Measurements from ENCODE around the gene ACBD4.

The ACBD4 gene

GRCh38 chr17:45128331-45128730 lies 7.2 kb upstream of the ACBD4 start:
- H3K27ac ChIP-seq = no peak overlapping the region

GRCh38 chr17:45128989-45129388 lies 6.5 kb upstream of the ACBD4 start:
- no peak overlapping the region for H3K27ac ChIP-seq
- no peak for TF ChIP-seq CTCF (conservative IDR thresholded peaks at IDR 0.05)

More at GRCh38 chr17:45128331-45128730, 7.2 kb upstream of the ACBD4 start:
- TF ChIP-seq CTCF (conservative IDR thresholded peaks at IDR 0.05) = no peak

GRCh38 chr17:45129426-45129939 lies 6.0 kb upstream of the ACBD4 start:
- no peak overlapping the region for H3K27ac ChIP-seq
- TF ChIP-seq CTCF (conservative IDR thresholded peaks at IDR 0.05) = no peak

- no peak for TF ChIP-seq CTCF (conservative IDR thresholded peaks at IDR 0.05)
- no peak overlapping the region for H3K27ac ChIP-seq
Measured at GRCh38 chr17:45129940-45130680, 5.4 kb upstream of the ACBD4 start.

GRCh38 chr17:45130681-45131615 lies 4.5 kb upstream of the ACBD4 start:
- no peak for TF ChIP-seq CTCF (conservative IDR thresholded peaks at IDR 0.05)

GRCh38 chr17:45131616-45132319 lies 3.7 kb upstream of the ACBD4 start:
- peak overlapping the region; percentile 74 for H3K27ac ChIP-seq
- peak; percentile 81 for TF ChIP-seq CTCF (conservative IDR thresholded peaks at IDR 0.05)

More at GRCh38 chr17:45130681-45131615, 4.5 kb upstream of the ACBD4 start:
- H3K27ac ChIP-seq = no peak overlapping the region

GRCh38 chr17:45132320-45132571 lies 3.2 kb upstream of the ACBD4 start, which contains the start of gene PLCD3:
Gene PLCD3, minus strand, starts transcription at chr17:45132515. Its CDS starts 105 bp downstream, at chr17:45132410.
- no peak for TF ChIP-seq CTCF (conservative IDR thresholded peaks at IDR 0.05)
- H3K27ac ChIP-seq = peak within 1 kb of the TSS; percentile 74

All from VCaP (cell line).